OCI-LY7 (cell line): ENCODE results near the gene DBET. TPM values are rescaled to one million over a fixed set of nuclear protein-coding genes. Genes with fewer than 3 reads are reported as not detected.
"Not testable (repeated sequence)": the region's sequence is repeated elsewhere in the genome, so short reads cannot be mapped to it uniquely, and the experiment has no call there.

Source experiments
- BruUV-seq: library from RNA; stranded (reverse); fragments of 400-500 nt; replicated peaks from 2 replicates; lab custom pipeline; 2021; lab: Mats Ljungman, UMichigan
- CTCF ChIA-PET: fragments of 300-600 bp; sonication (Branson Sonifier 250); formaldehyde crosslinking; loops from one replicate; lab custom pipeline; 2022; ENCODE audit warnings: antibody characterized with exemption; ENCODE audit not compliant: unreplicated experiment; lab: Charles Lee
- POLR2A ChIA-PET: fragments of 300-600 bp; sonication (Branson Sonifier 250); formaldehyde crosslinking; loops from one replicate; lab custom pipeline; 2022; ENCODE audit warnings: antibody characterized with exemption; lab: Charles Lee
- DNase-seq: peaks from one replicate; pipeline ENCODE4 v3.0.0-alpha.2; 2015; ENCODE audit warnings: low spot score
- H2AFZ ChIP-seq: fragments of 200-600 bp; sonication (generic), shearing (Covaris generic); 2 replicates; pipeline ENCODE4 v1.6.1; 2014; ENCODE audit warnings: mild to moderate bottlenecking, antibody characterized with exemption, low read length, moderate library complexity
- H3K27ac ChIP-seq: fragments of 200-600 bp; sonication (generic); 2 replicates; pipeline ENCODE4 v1.5.1; 2014; ENCODE audit warnings: mixed run types, low read depth, mild to moderate bottlenecking, moderate library complexity, low read length, inconsistent platforms; ENCODE audit not compliant: poor library complexity, severe bottlenecking
- H3K36me3 ChIP-seq: fragments of 200-600 bp; sonication (generic); 2 replicates; pipeline ENCODE4 v1.6.1; 2014; ENCODE audit warnings: mild to moderate bottlenecking, antibody characterized with exemption, low read length, moderate library complexity, mixed read lengths; ENCODE audit not compliant: insufficient read depth
- H3K4me1 ChIP-seq: fragments of 200-600 bp; sonication (generic); 2 replicates; pipeline ENCODE4 v1.5.1; 2014; ENCODE audit warnings: mild to moderate bottlenecking, low read length; ENCODE audit not compliant: insufficient read depth, poor library complexity, severe bottlenecking
- H3K4me2 ChIP-seq: fragments of 200-600 bp; sonication (generic); 2 replicates; pipeline ENCODE4 v1.6.1; 2014; ENCODE audit warnings: mild to moderate bottlenecking, low read length
- H3K4me3 ChIP-seq: fragments of 200-600 bp; sonication (generic); 2 replicates; pipeline ENCODE4 v1.5.1; 2014; ENCODE audit warnings: mild to moderate bottlenecking, low read depth, low read length; ENCODE audit not compliant: poor library complexity, severe bottlenecking
- H3K79me2 ChIP-seq: fragments of 200-600 bp; sonication (generic); 2 replicates; pipeline ENCODE4 v1.6.1; 2016; ENCODE audit warnings: low read depth, mild to moderate bottlenecking, low read length, moderate library complexity, mixed read lengths; ENCODE audit not compliant: insufficient read depth
- H3K9me2 ChIP-seq: fragments of 200-600 bp; sonication (generic); 2 replicates; pipeline ENCODE4 v1.6.1; 2016; ENCODE audit warnings: mild to moderate bottlenecking, low read length, mixed read lengths; ENCODE audit not compliant: insufficient read depth
- H3K9me3 ChIP-seq: fragments of 200-600 bp; sonication (generic); 2 replicates; pipeline ENCODE4 v1.6.1; 2014; ENCODE audit warnings: mild to moderate bottlenecking, mixed run types, low read length, mixed read lengths
- H4K20me1 ChIP-seq: fragments of 200-600 bp; sonication (generic); 2 replicates; pipeline ENCODE4 v1.6.1; 2014; ENCODE audit warnings: mild to moderate bottlenecking, antibody characterized with exemption, low read length, moderate library complexity, mixed read lengths; ENCODE audit not compliant: insufficient read depth
- intact Hi-C: fragments of 100-400 bp; cut with micrococcal nuclease; formaldehyde crosslinking; loops from one replicate; pipeline ENCODE4 v1.10.0; 2022; ENCODE audit not compliant: unreplicated experiment
- small RNA-seq: library from RNA; depleted of rRNA; stranded (forward); fragments of <200 nt; gene quantifications from one replicate; pipeline ENCODE3, GENCODE V24; 2014
- total RNA-seq, 2 experiments: library from RNA; depleted of rRNA in 1 of 2; stranded (reverse); fragments of >200 nt in 1 of 2; shearing (Covaris generic) in 1 of 2; gene quantifications; 2 replicates each; pipeline ENCODE4 v1.2.3, GENCODE V29; 2014 to 2022

Gene DBET
- total RNA-seq, 2 experiments from 2014 or later, result not detected

- intact Hi-C loops, H3K9me2 ChIP-seq, H2AFZ ChIP-seq, CTCF ChIA-PET, H3K4me3 ChIP-seq, H3K27ac ChIP-seq, H3K79me2 ChIP-seq, H3K4me2 ChIP-seq, H3K9me3 ChIP-seq, H3K36me3 ChIP-seq, POLR2A ChIA-PET, H3K4me1 ChIP-seq, DNase-seq, BruUV-seq, H4K20me1 ChIP-seq: not testable (repeated sequence)
Measured at GRCh38 chr4:190112879-190113278, 48.6 kb downstream of the DBET start.

- H3K4me2 ChIP-seq, H3K4me3 ChIP-seq, BruUV-seq, intact Hi-C loops, H3K36me3 ChIP-seq, H4K20me1 ChIP-seq, H3K79me2 ChIP-seq, H3K27ac ChIP-seq, H3K9me3 ChIP-seq, DNase-seq, H3K4me1 ChIP-seq, POLR2A ChIA-PET, H3K9me2 ChIP-seq, CTCF ChIA-PET, H2AFZ ChIP-seq: not testable (repeated sequence)
Measured at GRCh38 chr4:190114991-190115390, 50.7 kb downstream of the DBET start.

Small RNA genes within 50 kb of the gene (small RNA-seq; reads per million reads assigned to genes)
- gene RNA5SP174 (1.3 reads per million, percentile 59 among the genes with 10 or more reads in this experiment), gene RNA5SP175 (1.7 reads per million, percentile 72 among the genes with 10 or more reads in this experiment)

Other genes starting within 250 kb of the DBET start
- 37.8 and 56.8 TPM in 2 replicates for gene FRG1, start 123.6 kb upstream of the DBET start, total RNA-seq (2014; rRNA removed; shearing (Covaris generic))
- gene FRG1, start 123.6 kb upstream of the DBET start, total RNA-seq (2022), result 70.9 and 71.3 TPM in 2 replicates
- gene FRG2, start 37.2 kb upstream of the DBET start, total RNA-seq (2014; rRNA removed; shearing (Covaris generic)), result not detected in 2 replicates
- not detected in 2 replicates for gene FRG2, start 37.2 kb upstream of the DBET start, total RNA-seq (2022)
- not detected in 2 replicates for gene DUX4, start 109.3 kb downstream of the DBET start, total RNA-seq (2014; rRNA removed; shearing (Covaris generic))
- gene DUX4, start 109.3 kb downstream of the DBET start, total RNA-seq (2022), result not detected in 2 replicates